ENCODE results near the gene HTRA1.

Gene HTRA1

GRCh38 chr10:122530177-122530576, 68.8 kb downstream of the HTRA1 start:
- DNase-seq (ENCODE audit: low spot score), result no peak
- TF ChIP-seq CTCF (IDR thresholded peaks at IDR 0.05; ENCODE audit: extremely low read depth, missing control alignments), result no peak

GRCh38 chr10:122531261-122531660, 69.9 kb downstream of the HTRA1 start:
- no peak for TF ChIP-seq CTCF (IDR thresholded peaks at IDR 0.05; ENCODE audit: extremely low read depth, missing control alignments)
- no peak for DNase-seq (ENCODE audit: low spot score)

- no peak for DNase-seq (ENCODE audit: low spot score)
- TF ChIP-seq CTCF (IDR thresholded peaks at IDR 0.05; ENCODE audit: extremely low read depth, missing control alignments), result no peak
These were observed 70.6 kb downstream of the HTRA1 start for GRCh38 chr10:122531939-122532338.

GRCh38 chr10:122532601-122533296, 71.4 kb downstream of the HTRA1 start:
- TF ChIP-seq CTCF (IDR thresholded peaks at IDR 0.05; ENCODE audit: extremely low read depth, missing control alignments), result no peak
- DNase-seq (ENCODE audit: low spot score), result no peak

- no peak for DNase-seq (ENCODE audit: low spot score)
- TF ChIP-seq CTCF (IDR thresholded peaks at IDR 0.05; ENCODE audit: extremely low read depth, missing control alignments), result no peak
These were observed 76.2 kb downstream of the HTRA1 start for GRCh38 chr10:122537545-122537944.

GRCh38 chr10:122541541-122542002, 80.2 kb downstream of the HTRA1 start:
- DNase-seq (ENCODE audit: low spot score), result no peak
- TF ChIP-seq CTCF (IDR thresholded peaks at IDR 0.05; ENCODE audit: extremely low read depth, missing control alignments), result no peak

GRCh38 chr10:122543676-122544445, 82.5 kb downstream of the HTRA1 start:
- no peak for DNase-seq (ENCODE audit: low spot score)
- no peak for TF ChIP-seq CTCF (IDR thresholded peaks at IDR 0.05; ENCODE audit: extremely low read depth, missing control alignments)
